PC-3 (cell line): ENCODE results near the gene GK. TPM values are rescaled to one million over a fixed set of nuclear protein-coding genes. Genes with fewer than 3 reads are reported as not detected.
A peak's percentile ranks its signal among the peaks of the same experiment; 100 is the strongest.

Experiments used
- ATAC-seq: fragments of 200-7000 bp; cut with Tn5 transposase; 2 replicates; pipeline ENCODE4 v1.9.1; 2020; ENCODE audit warnings: mild to moderate bottlenecking, moderate library complexity
- BruUV-seq: library from RNA; stranded (reverse); fragments of 400-500 nt; replicated peaks from 2 replicates; lab custom pipeline; 2021; lab: Mats Ljungman, UMichigan
- CTCF ChIA-PET: fragments of 300-600 bp; sonication (Branson Sonifier 250); formaldehyde crosslinking; loops from one replicate; lab custom pipeline; 2022; ENCODE audit warnings: antibody characterized with exemption; lab: Charles Lee
- POLR2A ChIA-PET: fragments of 300-600 bp; sonication (Branson Sonifier 250); formaldehyde crosslinking; loops from one replicate; lab custom pipeline; 2022; ENCODE audit warnings: antibody characterized with exemption; ENCODE audit not compliant: unreplicated experiment; lab: Charles Lee
- DNase-seq: peaks from one replicate; pipeline ENCODE4 v3.0.0-alpha.2; 2015
- H2AFZ ChIP-seq: fragments of 300-600 bp; sonication (generic); 2 replicates; pipeline ENCODE4 v1.6.0; 2016; ENCODE audit warnings: antibody characterized with exemption, low read length
- H3F3A ChIP-seq: fragments of 300-600 bp; sonication (generic); one replicate; pipeline ENCODE4 v1.6.0; 2017; ENCODE audit warnings: antibody characterized with exemption, low read length, control low read depth, mild to moderate bottlenecking; ENCODE audit not compliant: unreplicated experiment
- H3K27ac ChIP-seq: fragments of 300-600 bp; sonication (generic); 2 replicates; pipeline ENCODE4 v1.5.1; 2016; ENCODE audit warnings: mild to moderate bottlenecking, low read length
- H3K27me3 ChIP-seq: fragments of 300-600 bp; sonication (generic); 2 replicates; pipeline ENCODE4 v1.6.1; 2016; ENCODE audit warnings: low read length, mixed read lengths
- H3K36me3 ChIP-seq: fragments of 300-600 bp; sonication (generic); 2 replicates; pipeline ENCODE4 v1.6.1; 2016; ENCODE audit warnings: low read depth, mixed run types, low read length, mixed read lengths
- H3K4me1 ChIP-seq: fragments of 300-600 bp; sonication (generic); 2 replicates; pipeline ENCODE4 v1.5.1; 2016; ENCODE audit warnings: low read length; ENCODE audit not compliant: insufficient read depth
- H3K4me2 ChIP-seq: fragments of 300-600 bp; sonication (generic); 2 replicates; pipeline ENCODE4 v1.6.0; 2016; ENCODE audit warnings: low read length
- H3K4me3 ChIP-seq: fragments of 300-600 bp; sonication (generic); 2 replicates; pipeline ENCODE4 v1.5.1; 2016; ENCODE audit warnings: mild to moderate bottlenecking, low read length, mixed read lengths
- H3K79me2 ChIP-seq: fragments of 300-600 bp; sonication (generic); 2 replicates; pipeline ENCODE4 v1.6.1; 2017; ENCODE audit warnings: low read length, mixed read lengths
- H3K9ac ChIP-seq: fragments of 300-600 bp; sonication (generic); 2 replicates; pipeline ENCODE4 v1.6.0; 2016; ENCODE audit warnings: mild to moderate bottlenecking, low read length
- H3K9me2 ChIP-seq: fragments of 300-600 bp; sonication (generic); replicated peaks from 2 replicates; pipeline ENCODE4 v1.6.1; 2016; ENCODE audit warnings: mixed run types, low read length, mixed read lengths
- H3K9me3 ChIP-seq: fragments of 300-600 bp; sonication (generic); 2 replicates; pipeline ENCODE4 v1.6.1; 2016; ENCODE audit warnings: low read length, mixed read lengths
- H4K20me1 ChIP-seq: fragments of 300-600 bp; sonication (generic); 2 replicates; pipeline ENCODE4 v1.6.1; 2016; ENCODE audit warnings: low read length, mixed read lengths
- CTCF ChIP-seq: fragments of 300-600 bp; sonication (generic); conservative IDR thresholded peaks from 2 replicates; pipeline ENCODE4 v1.5.1; 2017; ENCODE audit warnings: antibody characterized with exemption, low read depth, mild to moderate bottlenecking, low read length
- EZH2 ChIP-seq: fragments of 300-600 bp; sonication (generic); IDR thresholded peaks from one replicate; pipeline ENCODE4 v1.6.1; 2017; ENCODE audit warnings: antibody characterized with exemption, mild to moderate bottlenecking, low read length; ENCODE audit not compliant: unreplicated experiment
- EZH2phosphoT487 ChIP-seq: fragments of 300-600 bp; sonication (generic); IDR thresholded peaks from 2 replicates; pipeline ENCODE4 v1.6.1; 2018; ENCODE audit warnings: mild to moderate bottlenecking, antibody characterized with exemption, low read length, borderline replicate concordance
- intact Hi-C: fragments of 100-400 bp; cut with micrococcal nuclease; formaldehyde crosslinking; loops from 2 replicates; pipeline ENCODE4 v1.9.0; 2023
- total RNA-seq: library from RNA; depleted of rRNA; stranded (reverse); fragments of >200 nt; gene quantifications from 2 replicates; pipeline ENCODE4 v1.2.3, GENCODE V29; 2014

The GK gene
- total RNA-seq, 1 experiment from 2014 or later = 4.1 TPM

- no peak for DNase-seq
- no peak overlapping the region for H3K4me3 ChIP-seq
- no peak for ATAC-seq
- no peak overlapping the region for H3K27ac ChIP-seq
- peak overlapping the region; percentile 48; the same call in 1 of the 2 replicates for H2AFZ ChIP-seq
- no peaks in the 10 kb centered on the region for H4K20me1 ChIP-seq
- peaks cover 9% of the 10 kb centered on the region; the same call in 1 of the 2 replicates for H3K4me1 ChIP-seq
- ChIA-PET CTCF (no interaction called here), POLR2A (no interaction called here)
- H3F3A ChIP-seq = no peaks in the 10 kb centered on the region
- no peaks in the 10 kb centered on the region for H3K36me3 ChIP-seq
- H3K4me2 ChIP-seq = no peak overlapping the region
- intact Hi-C loops = no loop called here
- no peak overlapping the region for H3K9ac ChIP-seq
- H3K27me3 ChIP-seq = no peaks in the 10 kb centered on the region
- H3K79me2 ChIP-seq = no peaks in the 10 kb centered on the region
- TF ChIP-seq EZH2phosphoT487 (no peak), EZH2 (no peak), CTCF (no peak)
- H3K9me2 ChIP-seq = no peaks in the 10 kb centered on the region
- H3K9me3 ChIP-seq = no peaks in the 10 kb centered on the region
- BruUV-seq = no TSS peak
Measured at GRCh38 chrX:30610026-30610425, 43.2 kb upstream of the GK start.

- H3K4me1 ChIP-seq = peaks cover 16% of the 10 kb centered on the region
- DNase-seq (peak; percentile 18), ATAC-seq (peak; percentile 22; the same call in 1 of the 2 replicates)
- TF ChIP-seq EZH2 (no peak), CTCF (no peak), EZH2phosphoT487 (no peak)
- no peak overlapping the region for H3K4me2 ChIP-seq
- H3K27ac ChIP-seq = no peak overlapping the region
- ChIA-PET CTCF (no interaction called here), POLR2A (no interaction called here)
- H3K4me3 ChIP-seq = no peak overlapping the region
- BruUV-seq = no TSS peak
- no peaks in the 10 kb centered on the region for H4K20me1 ChIP-seq
- H3F3A ChIP-seq = no peaks in the 10 kb centered on the region
- no peaks in the 10 kb centered on the region for H3K36me3 ChIP-seq
- H3K9ac ChIP-seq = no peak overlapping the region
- H3K9me2 ChIP-seq = no peaks in the 10 kb centered on the region
- intact Hi-C loops = no loop called here
- H2AFZ ChIP-seq = no peak overlapping the region
- no peaks in the 10 kb centered on the region for H3K79me2 ChIP-seq
- H3K9me3 ChIP-seq = no peaks in the 10 kb centered on the region
- H3K27me3 ChIP-seq = no peaks in the 10 kb centered on the region
Measured at GRCh38 chrX:30612250-30612655, 41.0 kb upstream of the GK start.

GRCh38 chrX:30613721-30614120 is 39.5 kb upstream of the GK start:
- Histone ChIP-seq H2AFZ (no peak overlapping the region), H3K4me2 (no peak overlapping the region), H3K36me3 (no peaks in the 10 kb centered on the region), H3K9me3 (no peaks in the 10 kb centered on the region), H3K79me2 (no peaks in the 10 kb centered on the region), H3K27me3 (no peaks in the 10 kb centered on the region), H3F3A (no peaks in the 10 kb centered on the region), H3K9ac (no peak overlapping the region), H3K9me2 (no peaks in the 10 kb centered on the region), H4K20me1 (no peaks in the 10 kb centered on the region), H3K4me3 (no peak overlapping the region), H3K4me1 (peaks cover 16% of the 10 kb centered on the region), H3K27ac (no peak overlapping the region)
- TF ChIP-seq EZH2 (no peak), CTCF (no peak), EZH2phosphoT487 (no peak)
- ATAC-seq = no peak
- POLR2A ChIA-PET = no interaction called here
- intact Hi-C loops = no loop called here
- DNase-seq = no peak
- CTCF ChIA-PET = no interaction called here
- no TSS peak for BruUV-seq
